GM18519 (cell line): ENCODE data around the gene KLK2.

ENCODE experiments used
- ATAC-seq: cut with Tn5 transposase; IDR thresholded peaks from one replicate; pipeline ENCODE4 v1.9.1; 2021; ENCODE audit warnings: mild to moderate bottlenecking, moderate library complexity; ENCODE audit not compliant: unreplicated experiment, low FRiP score

KLK2 gene

DNA sequence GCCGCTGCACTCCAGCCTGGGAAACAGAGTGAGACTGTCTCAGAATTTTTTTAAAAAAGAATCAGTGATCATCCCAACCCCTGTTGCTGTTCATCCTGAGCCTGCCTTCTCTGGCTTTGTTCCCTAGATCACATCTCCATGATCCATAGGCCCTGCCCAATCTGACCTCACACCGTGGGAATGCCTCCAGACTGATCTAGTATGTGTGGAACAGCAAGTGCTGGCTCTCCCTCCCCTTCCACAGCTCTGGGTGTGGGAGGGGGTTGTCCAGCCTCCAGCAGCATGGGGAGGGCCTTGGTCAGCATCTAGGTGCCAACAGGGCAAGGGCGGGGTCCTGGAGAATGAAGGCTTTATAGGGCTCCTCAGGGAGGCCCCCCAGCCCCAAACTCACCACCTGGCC lies at the start of gene KLK2:
Gene KLK2, plus strand, starts transcription at position 384 of the 400 bp plus-strand sequence. CDS start 35 bp downstream, outside the sequence.
- no peak for ATAC-seq

- ATAC-seq, result no peak
Observed at GRCh38 chr19:50826492-50827240, 46.6 kb upstream of the KLK2 start.

GRCh38 chr19:50827476-50827875 lies 45.8 kb upstream of the KLK2 start:
- no peak for ATAC-seq

DNA sequence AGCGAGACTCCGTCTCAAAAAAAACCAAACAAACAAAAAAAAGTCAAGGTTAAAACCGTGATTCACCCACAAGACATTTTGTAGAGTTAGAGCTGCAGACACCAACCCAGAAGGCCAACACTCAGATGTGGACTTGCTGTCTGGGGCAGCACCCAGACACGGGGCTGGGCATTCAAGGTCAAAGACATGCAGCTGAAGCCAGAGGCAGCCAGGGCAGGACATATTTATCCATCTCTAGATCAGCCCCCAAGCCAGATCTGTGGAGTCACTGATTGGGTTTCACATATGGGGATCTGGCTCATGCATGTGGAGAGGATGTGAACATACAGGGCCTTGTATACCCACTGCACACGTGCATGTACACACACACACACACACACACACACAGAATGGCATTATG lies 43.4 kb upstream of the KLK2 start:
- ATAC-seq, result no peak

GRCh38 chr19:50830266-50831025 lies 42.8 kb upstream of the KLK2 start:
- ATAC-seq, result no peak

- no peak for ATAC-seq
Observed at GRCh38 chr19:50831026-50831396, 42.2 kb upstream of the KLK2 start.

GRCh38 chr19:50832666-50833065 lies 40.6 kb upstream of the KLK2 start:
- no peak for ATAC-seq

DNA sequence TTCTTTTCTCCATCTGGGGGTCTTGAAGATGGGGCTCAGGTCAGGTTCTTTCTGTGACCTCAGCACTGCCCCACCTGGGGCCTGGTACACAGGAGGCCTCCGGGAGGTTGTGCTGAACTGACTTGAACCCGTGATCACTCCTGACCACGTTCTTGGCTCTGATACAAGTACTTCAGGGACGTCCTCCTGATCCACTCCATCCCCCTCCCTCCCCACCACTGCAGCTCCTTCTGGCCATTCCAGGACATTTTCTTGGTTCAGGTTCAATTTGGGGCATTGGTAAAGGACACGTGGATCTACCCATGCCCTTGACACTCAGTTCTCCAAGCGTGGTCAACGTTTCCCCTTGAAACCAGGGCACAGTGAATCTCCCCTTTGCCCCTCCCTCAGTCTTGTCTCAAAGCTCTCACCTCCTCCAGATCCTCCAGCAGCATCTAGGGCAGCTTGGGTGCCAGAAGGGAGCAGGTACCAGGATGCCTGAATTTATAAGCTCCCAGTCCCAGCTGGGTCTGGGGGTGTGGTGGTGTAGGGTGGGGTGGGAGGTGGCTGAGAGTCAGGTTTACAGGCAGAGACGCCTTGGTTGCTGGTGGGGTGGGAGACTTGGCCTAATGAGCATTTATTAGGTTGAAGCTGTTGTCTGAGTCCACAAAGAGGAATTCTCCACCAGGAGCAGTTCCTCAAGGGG lies 40.0 kb upstream of the KLK2 start, which contains the start of gene KLK15:
Gene KLK15, minus strand, starts transcription at position 458 of the 685 bp plus-strand sequence. CDS start 2,082 bp downstream, outside the sequence.
- ATAC-seq, result no peak

DNA sequence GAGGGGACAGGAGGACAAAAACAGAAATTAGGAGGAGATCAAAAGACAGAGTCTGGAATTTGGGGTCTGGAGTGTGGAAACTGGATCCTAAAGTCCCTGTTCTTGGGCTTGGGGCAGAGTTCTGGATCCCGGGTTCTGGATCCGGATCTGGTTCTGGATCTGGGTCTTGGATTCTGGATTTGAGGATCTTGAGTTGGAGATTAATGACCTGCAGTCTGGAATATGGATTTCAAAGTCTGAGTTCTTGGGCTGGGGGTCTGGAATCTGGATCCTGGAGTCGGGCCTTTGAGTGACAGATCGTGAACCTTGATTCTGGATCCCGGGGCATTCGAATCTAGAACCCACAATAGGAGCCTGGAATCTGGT lies 39.5 kb upstream of the KLK2 start:
- ATAC-seq, result no peak

DNA sequence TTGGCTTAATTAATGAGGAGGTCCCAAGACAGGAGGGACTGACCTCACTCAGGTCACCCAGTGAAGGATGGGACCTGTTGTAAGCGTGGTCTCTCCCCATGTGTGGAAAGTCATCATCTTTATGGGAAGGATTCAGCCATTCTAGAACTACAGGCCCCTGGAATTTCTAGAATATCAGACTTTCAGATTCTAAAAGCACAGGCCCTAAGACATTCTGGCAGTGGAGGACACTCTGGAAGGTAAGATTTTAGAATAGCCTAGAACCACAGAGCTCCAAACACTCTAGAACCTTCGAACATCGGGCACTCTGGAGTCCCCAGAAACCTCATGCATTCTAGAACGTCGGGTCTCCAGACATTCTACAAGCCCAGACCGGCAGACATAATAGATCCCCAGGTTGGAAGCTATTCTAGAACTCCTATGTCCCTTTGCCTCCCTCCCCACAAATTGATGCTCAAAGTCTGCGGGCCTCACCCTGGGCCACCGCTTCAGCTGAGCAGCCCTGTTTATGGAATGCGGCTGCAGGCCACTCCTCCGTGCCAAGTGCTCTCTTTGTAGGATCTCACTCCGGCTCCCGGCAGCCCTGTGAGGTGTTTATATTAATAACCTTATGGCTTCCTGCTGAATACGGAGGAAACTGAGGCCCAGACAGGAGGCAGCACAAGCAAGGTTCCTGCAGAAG lies 38.0 kb upstream of the KLK2 start:
- ATAC-seq, result no peak

- ATAC-seq, result no peak
Observed at GRCh38 chr19:50835785-50836542, 37.3 kb upstream of the KLK2 start.

DNA sequence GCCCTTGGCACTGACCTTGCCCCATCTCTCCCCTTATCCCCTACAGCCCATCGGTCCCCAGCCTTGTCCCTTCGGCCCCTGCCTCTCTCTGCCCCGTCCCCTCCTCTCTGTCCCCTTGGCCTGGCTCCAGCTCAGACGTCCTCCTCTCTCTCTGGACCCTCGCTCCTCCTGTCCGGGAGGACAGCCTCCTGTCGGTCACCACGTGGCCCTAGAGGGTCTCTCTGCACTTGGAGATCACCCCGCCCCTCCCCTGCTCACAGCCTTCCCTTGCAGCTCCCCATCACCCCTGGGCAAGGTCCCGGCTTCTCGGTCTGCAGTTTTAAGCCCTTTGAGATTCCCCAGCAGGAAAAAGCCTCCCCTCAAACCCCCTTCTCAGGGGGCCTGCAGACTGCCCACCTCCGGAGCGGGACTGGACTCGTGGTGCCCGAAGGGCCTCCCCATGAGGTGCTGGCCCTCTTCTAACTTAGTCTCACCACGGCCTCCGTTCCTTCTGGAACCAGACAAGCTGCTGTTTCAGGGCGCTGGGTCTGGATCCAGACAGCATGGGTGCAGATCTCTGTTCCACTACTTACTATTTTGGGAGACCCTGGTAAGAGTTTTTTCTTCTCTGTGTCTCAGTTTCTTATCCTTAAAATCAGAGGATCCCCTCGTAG lies 36.6 kb upstream of the KLK2 start:
- ATAC-seq, result no peak

DNA sequence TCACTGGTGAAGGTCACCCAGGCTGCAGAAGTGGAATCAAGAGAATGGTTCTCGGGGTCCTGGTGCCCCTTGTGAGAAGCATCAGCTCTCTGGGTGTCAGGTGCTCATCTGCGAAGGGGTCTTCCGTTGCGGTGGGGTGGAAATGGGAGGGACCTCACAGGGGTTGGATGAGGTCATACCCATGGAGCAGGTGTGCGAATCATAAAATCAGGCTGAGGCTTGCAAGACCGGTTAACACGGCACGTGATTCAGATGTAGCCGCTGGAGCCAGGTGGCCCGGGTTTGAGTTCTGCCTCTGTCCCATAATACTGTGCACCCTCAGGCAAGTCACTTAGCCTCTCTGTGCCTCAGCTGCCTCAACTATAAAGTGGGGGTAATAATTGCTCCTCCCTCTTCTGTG lies 35.9 kb upstream of the KLK2 start:
- ATAC-seq, result no peak

DNA sequence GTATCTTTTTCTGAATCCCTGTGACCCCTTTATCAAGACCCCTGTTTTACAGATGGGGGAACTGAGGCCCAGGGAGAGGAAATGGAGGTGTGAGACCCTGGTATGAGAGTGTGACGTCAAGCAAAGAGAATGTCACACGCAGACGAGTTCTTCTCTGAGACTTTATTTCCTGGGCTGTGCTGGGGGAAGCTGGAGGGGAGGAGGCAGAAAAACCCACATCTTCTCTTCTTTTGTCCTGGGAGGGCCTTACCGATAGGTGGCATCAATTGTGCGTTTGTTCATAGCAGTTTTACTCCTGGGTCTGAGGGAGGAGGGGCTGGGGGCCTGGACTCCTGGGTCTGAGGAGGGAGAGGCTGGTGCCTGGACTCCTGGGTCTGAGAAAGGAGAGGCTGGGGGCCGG lies 35.0 kb upstream of the KLK2 start:
- no peak for ATAC-seq

GRCh38 chr19:50839712-50840655 lies 33.3 kb upstream of the KLK2 start:
- ATAC-seq, result no peak

DNA sequence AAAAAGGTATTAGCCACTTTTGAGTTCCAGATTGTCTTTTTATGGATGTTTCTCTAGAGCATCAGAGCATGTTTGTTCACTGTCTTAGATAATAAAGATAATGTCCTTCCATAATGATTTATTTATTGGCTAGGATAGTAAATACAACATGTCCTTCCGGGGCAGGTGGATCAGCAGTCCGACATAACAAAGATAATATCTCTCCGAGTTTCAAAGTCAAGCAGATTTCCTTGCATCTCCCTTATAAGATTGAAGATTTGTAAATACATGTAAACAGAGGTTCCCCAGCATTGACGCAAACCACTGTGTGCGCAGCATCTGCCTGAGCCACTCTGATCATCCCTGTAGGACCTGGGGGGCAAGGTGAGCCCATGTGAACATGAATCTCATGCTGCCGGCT lies 31.1 kb upstream of the KLK2 start:
- no peak for ATAC-seq

GRCh38 chr19:50843205-50843604 lies 30.0 kb upstream of the KLK2 start:
- ATAC-seq, result no peak

- ATAC-seq, result no peak
Observed at GRCh38 chr19:50843701-50844221, 29.5 kb upstream of the KLK2 start.
